OCI-LY7 (cell line): ENCODE results near the gene LCN12.

ENCODE experiments used
- EZH2phosphoT487 ChIP-seq: fragments of 200-600 bp; sonication (generic); IDR thresholded peaks from 2 replicates; pipeline ENCODE4 v1.6.1; 2018; ENCODE audit warnings: low read depth, borderline replicate concordance, mild to moderate bottlenecking, mixed run types, antibody characterized with exemption, low read length, moderate library complexity, mixed read lengths
- TF ChIP-seq, protein P1 (sequence below): fragments of 200-600 bp; sonication (generic); conservative IDR thresholded peaks from 2 replicates; pipeline ENCODE4 v1.5.1; 2014; ENCODE audit warnings: mild to moderate bottlenecking, antibody characterized with exemption, low read length, moderate library complexity, mixed read lengths

DNA sequence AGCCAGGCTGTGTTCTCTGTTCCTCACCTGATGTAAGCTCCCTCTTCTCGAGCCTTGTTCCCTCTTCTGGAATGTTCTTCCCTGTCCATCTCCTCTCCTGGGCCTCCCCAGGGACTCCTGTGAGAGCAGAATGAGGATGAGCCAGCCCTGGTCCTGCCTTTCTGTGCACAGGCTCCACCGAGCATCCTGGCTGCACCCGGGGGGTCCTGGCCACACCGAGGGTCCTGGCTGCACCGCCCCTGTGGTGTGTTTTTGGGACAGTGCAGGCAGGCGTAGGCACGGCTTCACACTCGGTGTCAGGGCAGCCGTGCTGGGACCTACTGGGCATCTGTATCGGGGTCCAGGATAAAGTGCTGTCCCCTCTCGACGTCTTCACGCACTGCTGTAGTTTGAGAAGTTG, 25.3 kb upstream of the LCN12 start:
- TF ChIP-seq, protein P1, sequence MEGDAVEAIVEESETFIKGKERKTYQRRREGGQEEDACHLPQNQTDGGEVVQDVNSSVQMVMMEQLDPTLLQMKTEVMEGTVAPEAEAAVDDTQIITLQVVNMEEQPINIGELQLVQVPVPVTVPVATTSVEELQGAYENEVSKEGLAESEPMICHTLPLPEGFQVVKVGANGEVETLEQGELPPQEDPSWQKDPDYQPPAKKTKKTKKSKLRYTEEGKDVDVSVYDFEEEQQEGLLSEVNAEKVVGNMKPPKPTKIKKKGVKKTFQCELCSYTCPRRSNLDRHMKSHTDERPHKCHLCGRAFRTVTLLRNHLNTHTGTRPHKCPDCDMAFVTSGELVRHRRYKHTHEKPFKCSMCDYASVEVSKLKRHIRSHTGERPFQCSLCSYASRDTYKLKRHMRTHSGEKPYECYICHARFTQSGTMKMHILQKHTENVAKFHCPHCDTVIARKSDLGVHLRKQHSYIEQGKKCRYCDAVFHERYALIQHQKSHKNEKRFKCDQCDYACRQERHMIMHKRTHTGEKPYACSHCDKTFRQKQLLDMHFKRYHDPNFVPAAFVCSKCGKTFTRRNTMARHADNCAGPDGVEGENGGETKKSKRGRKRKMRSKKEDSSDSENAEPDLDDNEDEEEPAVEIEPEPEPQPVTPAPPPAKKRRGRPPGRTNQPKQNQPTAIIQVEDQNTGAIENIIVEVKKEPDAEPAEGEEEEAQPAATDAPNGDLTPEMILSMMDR = no peak
- no peak for TF ChIP-seq EZH2phosphoT487
